Kidney (tissue), 14 donors: ENCODE results near the gene ZBED3. TPM values are rescaled to one million over a fixed set of nuclear protein-coding genes. Genes with fewer than 3 reads are reported as not detected.

Experiments used
- DNase-seq, 5 donors: peaks; one replicate each; pipeline ENCODE4 v3.0.0-alpha.2; 2013 to 2020
- FAIRE-seq: peaks from 2 replicates; lab custom pipeline; 2012; peaks lifted over from hg19 to GRCh38; lab: Jason Lieb, UNC
- H3K27ac ChIP-seq, 2 donors: one replicate each; pipeline ENCODE4 v1.7.0; 2013; ENCODE audit warnings: low read depth in 2 of 2, low read length in 2 of 2, inconsistent platforms in 1 of 2
- H3K27me3 ChIP-seq: one replicate; pipeline ENCODE4 v1.7.1; 2013; ENCODE audit warnings: low read length, inconsistent platforms; ENCODE audit not compliant: control insufficient read depth, insufficient read depth
- H3K36me3 ChIP-seq, 3 donors: one replicate each; pipeline versions ENCODE4 v1.7.0 to v1.7.1; 2013; ENCODE audit warnings: low read length in 3 of 3, control low read depth in 1 of 3, inconsistent platforms in 1 of 3; ENCODE audit not compliant: insufficient read depth in 3 of 3, control insufficient read depth in 2 of 3
- H3K4me1 ChIP-seq, 3 donors: one replicate each; pipeline versions ENCODE4 v1.7.0 to v1.7.1; 2013; ENCODE audit warnings: low read length in 3 of 3, inconsistent platforms in 1 of 3, low read depth in 1 of 3; ENCODE audit not compliant: control insufficient read depth in 2 of 3, insufficient read depth in 2 of 3
- H3K4me3 ChIP-seq, 3 donors: one replicate each; pipeline versions ENCODE4 v1.7.0 to v1.8.1; 2013; ENCODE audit warnings: low read length in 3 of 3, control low read depth in 1 of 3, inconsistent platforms in 1 of 3
- H3K9ac ChIP-seq, 3 donors: one replicate each; pipeline versions ENCODE4 v1.7.0 to v1.7.1; 2013; ENCODE audit warnings: low read length in 3 of 3, control low read depth in 1 of 3, inconsistent platforms in 1 of 3
- H3K9me3 ChIP-seq, 3 donors: one replicate each; pipeline versions ENCODE4 v1.7.0 to v1.7.1; 2013; ENCODE audit warnings: low read length in 3 of 3, control low read depth in 1 of 3, inconsistent platforms in 1 of 3; ENCODE audit not compliant: control insufficient read depth in 2 of 3, insufficient read depth in 1 of 3
- CTCF ChIP-seq: IDR thresholded peaks from 3 replicates; pipeline ENCODE4 v1.5.1; 2012; ENCODE audit warnings: mild to moderate bottlenecking, moderate library complexity, borderline replicate concordance; ENCODE audit not compliant: insufficient read depth; ENCODE audit errors: extremely low read depth
- intact Hi-C: fragments of 100-400 bp; cut with DNase I; formaldehyde crosslinking; loops from one replicate; pipeline ENCODE4 v1.11.1; 2022
- polyA plus RNA-seq: library from polyadenylated mRNA; stranded (reverse); fragments of 350-450 nt; fragmentation: Illumina TruSeq; extraction: RNeasy Lipid Tissue Mini Kit (QIAGEN cat#74804); gene quantifications from one replicate; pipeline ENCODE4 v1.2.3, GENCODE V29; 2014; ENCODE audit warnings: low read depth, low replicate concordance; ENCODE audit not compliant: insufficient read depth
- total RNA-seq: library from RNA; stranded (reverse); fragmentation: NEBNext Ultra II Directional; extraction: Animal tissue kit (Norgen Biotek cat#: 25700); gene quantifications from one replicate; pipeline ENCODE4 v1.2.1, GENCODE V29; 2021
- donor health status: control.
- donor health status: control.
- donor health status: control.
- donor health status: control.
- donor health status: control.
- donor health status: DM: yes; HTN: yes; CAD: no.
- donor health status: Normal renal cell carcinoma (clear cell type).

ZBED3 gene
- total and polyA plus RNA-seq, 2 donors from 2014 or later, result 8.9 to 20.7 TPM

GRCh38 chr5:77129391-77129990, 42.4 kb upstream of the ZBED3 start:
- FAIRE-seq (no peak), DNase-seq (peak in 3 of 5 donors; percentile 9 to 26 (median 23))
- Histone ChIP-seq H3K27ac (no peak overlapping the region), H3K9ac (no peak overlapping the region), H3K4me1 (no peaks in the 10 kb centered on the region), H3K4me3 (no peak overlapping the region), H3K36me3 (no peaks in the 10 kb centered on the region), H3K9me3 (no peaks in the 10 kb centered on the region), H3K27me3 (no peaks in the 10 kb centered on the region)
- TF ChIP-seq CTCF, result no peak
- intact Hi-C loops, result no loop called here

- no peak for TF ChIP-seq CTCF
- no peaks in the 10 kb centered on the region for H3K4me1 ChIP-seq
- DNase-seq (no peak), FAIRE-seq (no peak)
- intact Hi-C loops, result no loop called here
- no peaks in the 10 kb centered on the region for H3K27me3 ChIP-seq
- H3K27ac ChIP-seq, result no peak overlapping the region
- no peaks in the 10 kb centered on the region for H3K36me3 ChIP-seq
- H3K9ac ChIP-seq, result no peak overlapping the region
- H3K4me3 ChIP-seq, result no peak overlapping the region
- no peaks in the 10 kb centered on the region for H3K9me3 ChIP-seq
Observed at GRCh38 chr5:77128411-77129061, 41.5 kb upstream of the ZBED3 start.

GRCh38 chr5:77123057-77123456, 36.0 kb upstream of the ZBED3 start:
- intact Hi-C loops, result no loop called here
- FAIRE-seq (no peak), DNase-seq (no peak)
- Histone ChIP-seq H3K36me3 (no peaks in the 10 kb centered on the region), H3K27me3 (no peaks in the 10 kb centered on the region), H3K4me1 (no peaks in the 10 kb centered on the region), H3K27ac (no peak overlapping the region), H3K4me3 (no peak overlapping the region), H3K9ac (no peak overlapping the region), H3K9me3 (no peaks in the 10 kb centered on the region)
- TF ChIP-seq CTCF, result no peak
